Fibroblast of lung (primary cell): ENCODE results near the gene TAGAP.

ENCODE experiments used
- CTCF ChIP-seq, 2 donors: IDR thresholded peaks in 1 of 2; conservative IDR thresholded peaks in 1 of 2; 1 replicate in 1 of 2; 2 replicates in 1 of 2; pipeline ENCODE4 v1.5.1; 2011 to 2012; ENCODE audit warnings: low read length in 2 of 2, control low read depth in 1 of 2, inconsistent platforms in 1 of 2, low read depth in 1 of 2, mild to moderate bottlenecking in 1 of 2
- EZH2 ChIP-seq: IDR thresholded peaks from 2 replicates; pipeline ENCODE4 v1.5.1; 2012; ENCODE audit warnings: low read length, control low read depth, mild to moderate bottlenecking; ENCODE audit errors: missing control alignments

- TF ChIP-seq CTCF (conservative IDR thresholded peaks at IDR 0.05 in 1 of 2, IDR thresholded peaks at IDR 0.05 in 1 of 2; ENCODE audit: low read depth in 1 of 2, low read length in 2 of 2) (no peak), EZH2 (no peak)
Measured at GRCh38 chr6:159075506-159076228, 30.9 kb upstream of the TAGAP start.
